Suprapubic skin (tissue), 4 donors: ENCODE results near the gene SHC4.

ENCODE experiments used
- CTCF ChIP-seq, 2 donors: fragments of 200-600 bp in 1 of 2; fragments of 450-650 bp in 1 of 2; sonication (generic) in 1 of 2; IDR thresholded peaks; one replicate each; pipeline ENCODE4 v1.5.1; 2016 to 2019; ENCODE audit warnings: antibody characterized with exemption in 2 of 2, mild to moderate bottlenecking in 1 of 2, moderate library complexity in 1 of 2
- EP300 ChIP-seq: sonication (generic); formaldehyde crosslinking; IDR thresholded peaks from one replicate; pipeline ENCODE4 v1.6.1; 2017; ENCODE audit warnings: antibody characterized with exemption
- POLR2A ChIP-seq, 2 donors: fragments of 450-650 bp; IDR thresholded peaks; one replicate each; pipeline ENCODE4 v1.6.1; 2017; ENCODE audit warnings: antibody characterized with exemption in 2 of 2, mild to moderate bottlenecking in 2 of 2, moderate library complexity in 2 of 2
- POLR2AphosphoS5 ChIP-seq, 3 donors: sonication (generic); formaldehyde crosslinking; IDR thresholded peaks; one replicate each; pipeline ENCODE4 v1.6.1; 2017; ENCODE audit warnings: antibody characterized with exemption in 3 of 3

GRCh38 chr15:48955967-48956366 lies 7.8 kb downstream of the SHC4 start:
- TF ChIP-seq CTCF (IDR thresholded peaks at IDR 0.05) (no peak), POLR2A (IDR thresholded peaks at IDR 0.05) (no peak), POLR2AphosphoS5 (IDR thresholded peaks at IDR 0.05) (no peak), EP300 (no peak)
